GM18499 (cell line): ENCODE measurements around the gene TMEM240.
"Not testable (repeated sequence)": the region's sequence is repeated elsewhere in the genome, so short reads cannot be mapped to it uniquely, and the experiment has no call there.

ENCODE experiments used
- ATAC-seq: cut with Tn5 transposase; IDR thresholded peaks from one replicate; pipeline ENCODE4 v1.9.1; 2021; ENCODE audit warnings: moderate number of reproducible peaks; ENCODE audit not compliant: insufficient read depth, unreplicated experiment

The TMEM240 gene

DNA sequence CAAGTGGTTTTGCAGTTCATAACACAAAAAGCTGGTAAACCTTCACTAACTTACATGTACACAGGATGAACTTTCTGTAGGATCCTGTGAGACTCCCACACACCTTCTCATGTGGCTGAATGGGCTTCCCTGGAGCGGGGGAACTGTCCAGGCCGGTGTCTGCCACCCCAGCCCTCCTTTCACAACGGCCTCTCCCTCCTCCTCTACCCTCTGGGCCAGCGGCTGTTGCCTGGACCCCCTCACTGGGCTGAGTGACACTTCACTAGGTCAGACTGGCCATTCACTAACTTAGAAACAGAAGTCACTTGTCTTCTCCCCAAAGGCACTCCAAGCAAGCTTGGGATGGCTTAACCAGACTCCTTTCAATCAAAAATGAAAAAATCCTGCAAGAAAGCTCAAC, 18.2 kb upstream of the TMEM240 start:
- ATAC-seq = no peak

DNA sequence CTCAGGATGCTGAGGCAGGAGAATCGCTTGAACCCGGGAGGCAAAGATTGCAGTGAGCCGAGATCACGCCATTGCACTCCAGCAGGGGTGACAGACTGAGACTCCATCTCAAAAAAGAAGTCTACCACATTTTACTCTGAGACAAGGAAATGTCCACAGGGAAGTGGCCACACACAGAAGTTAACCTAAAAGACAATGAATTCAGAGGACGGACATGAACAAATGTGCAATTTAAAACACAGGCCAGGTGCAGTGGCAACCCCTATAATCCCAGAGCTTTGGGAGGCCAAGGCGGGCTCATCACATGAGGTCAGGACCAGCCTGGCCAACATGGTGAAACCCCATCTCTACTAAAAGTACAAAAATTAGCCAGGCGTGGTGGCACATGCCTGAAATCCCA, 17.3 kb upstream of the TMEM240 start:
- ATAC-seq = not testable (repeated sequence)

DNA sequence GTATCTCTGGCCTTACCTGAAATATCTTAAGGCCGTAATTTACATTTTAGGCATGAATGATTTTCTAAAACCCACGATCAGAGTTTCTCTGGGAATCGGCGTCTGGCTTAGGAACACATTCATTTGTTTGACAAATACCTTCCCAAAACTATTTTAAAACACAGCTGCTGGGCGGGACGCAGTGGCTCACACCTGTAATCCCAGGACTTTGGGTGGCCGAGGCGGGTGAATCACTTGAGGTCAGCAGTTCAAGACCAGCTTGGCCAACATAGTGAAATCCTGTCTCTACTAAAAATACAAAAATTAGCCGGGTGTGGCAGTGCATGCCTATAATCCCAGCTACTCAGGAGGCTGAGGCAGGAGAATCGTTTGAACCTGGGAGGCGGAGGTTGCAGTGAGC, 16.5 kb upstream of the TMEM240 start:
- not testable (repeated sequence) for ATAC-seq

DNA sequence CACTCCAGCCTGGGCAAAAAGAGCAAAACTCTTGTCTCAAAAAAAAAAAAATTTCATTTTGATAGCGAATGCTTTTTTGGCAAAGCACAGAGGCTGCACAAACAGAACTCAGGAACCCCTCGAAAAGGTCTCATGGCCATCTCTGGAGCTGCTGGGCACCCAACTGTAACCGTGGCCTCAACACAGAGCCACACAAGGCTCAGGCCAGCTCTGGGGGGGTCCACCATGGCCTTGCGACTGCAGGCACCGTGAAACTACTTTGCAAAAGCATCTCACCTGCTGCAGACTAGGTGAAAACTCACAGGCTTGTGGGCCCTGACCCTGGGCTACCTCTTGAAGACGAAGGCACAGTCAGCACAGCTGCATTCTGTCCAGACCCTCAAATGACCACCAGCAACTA, 16.1 kb upstream of the TMEM240 start:
- no peak for ATAC-seq

DNA sequence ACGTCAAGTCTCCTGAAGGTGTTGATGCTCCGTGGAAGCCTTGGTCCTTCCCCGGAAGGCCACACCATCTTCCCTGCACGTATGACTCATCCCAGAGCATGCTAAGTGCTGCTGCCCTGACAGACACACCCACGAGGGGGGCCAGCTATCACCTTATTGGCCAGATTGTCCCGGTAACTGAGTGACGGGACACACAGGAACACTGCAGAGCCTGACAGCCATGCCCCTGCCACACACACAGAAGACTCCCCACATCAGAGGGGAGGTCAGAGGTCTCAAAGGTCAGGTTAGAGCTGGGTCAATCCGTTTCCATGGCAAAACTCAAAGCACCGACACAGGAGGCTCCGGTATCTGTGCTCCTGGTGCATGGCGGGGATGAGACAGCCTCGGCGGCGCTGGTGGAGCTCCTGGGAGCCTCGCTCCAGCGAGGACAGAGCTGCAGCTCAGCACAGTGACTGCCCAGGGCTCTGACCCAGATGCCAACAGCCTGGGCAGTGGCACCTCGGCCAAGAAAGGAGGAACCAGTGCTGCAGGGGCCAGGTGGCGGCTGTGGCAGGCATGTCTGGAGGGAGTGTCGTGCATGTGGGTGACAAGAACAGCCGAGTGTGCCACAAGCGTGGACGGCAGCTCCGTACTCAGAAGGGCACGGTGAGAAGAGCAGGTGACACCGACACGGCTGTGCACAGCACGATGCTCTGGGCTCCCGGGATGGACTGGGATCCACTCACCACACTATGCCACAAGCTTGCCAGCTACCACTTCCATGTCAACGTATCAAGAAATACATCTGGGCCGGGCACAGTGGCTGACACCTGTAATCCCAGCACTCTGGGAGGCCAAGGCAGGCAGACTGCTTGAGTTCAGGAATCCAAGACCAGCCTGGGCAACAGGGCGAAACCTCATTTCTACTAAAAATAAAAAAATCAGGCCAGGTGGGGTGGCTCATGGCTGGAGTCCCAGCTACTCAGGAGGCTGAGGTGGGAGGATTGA, 14.8 kb upstream of the TMEM240 start:
- no peak for ATAC-seq

DNA sequence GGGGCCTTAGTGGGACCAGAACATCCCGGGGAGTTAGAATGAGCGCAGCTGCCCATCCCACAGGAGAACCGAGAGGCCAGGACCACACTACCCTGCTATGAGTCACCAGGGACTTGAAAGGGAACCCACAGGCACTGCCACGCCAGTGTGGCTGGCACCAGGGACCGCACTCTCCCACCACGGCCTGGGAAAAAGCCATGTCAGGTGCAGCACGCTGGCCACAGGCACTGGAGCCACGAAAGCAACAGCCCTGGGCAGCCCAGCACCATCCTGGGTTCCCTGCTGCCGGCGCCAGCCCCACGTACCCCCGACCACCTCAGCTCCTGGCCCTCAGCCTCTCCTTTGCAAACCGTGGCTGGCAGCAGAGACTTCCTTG, 14.1 kb upstream of the TMEM240 start:
- no peak for ATAC-seq

DNA sequence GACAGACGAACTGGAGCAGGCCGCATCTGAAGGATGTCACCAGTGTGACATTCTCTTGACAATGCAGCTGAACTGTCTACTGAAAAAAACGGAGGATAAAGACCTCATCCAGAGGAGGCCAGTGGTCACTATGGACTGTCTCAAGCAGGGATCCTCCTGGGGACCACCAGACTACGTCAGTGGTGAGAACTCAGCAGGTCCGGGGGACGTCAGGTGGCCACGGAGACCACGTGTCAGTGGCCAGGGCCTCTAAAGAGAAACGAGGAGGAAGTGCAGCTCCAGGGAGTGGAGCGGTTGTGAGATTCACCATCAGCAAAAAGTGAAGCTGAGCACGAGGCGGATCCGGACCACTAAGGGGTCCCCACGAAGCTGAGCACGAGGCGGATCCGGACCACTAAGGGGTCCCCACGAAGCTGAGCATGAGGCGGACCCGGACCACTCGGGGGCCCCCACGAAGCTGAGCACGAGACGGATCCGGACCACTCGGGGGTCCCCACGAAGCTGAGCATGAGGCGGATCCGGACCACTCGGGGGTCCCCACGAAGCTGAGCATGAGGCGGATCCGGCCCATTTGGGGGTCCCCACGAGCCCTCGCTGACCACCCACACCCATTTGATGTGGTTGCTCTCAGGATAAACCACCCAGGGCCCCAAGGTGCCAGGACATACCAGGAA, 13.5 kb upstream of the TMEM240 start:
- ATAC-seq = no peak

DNA sequence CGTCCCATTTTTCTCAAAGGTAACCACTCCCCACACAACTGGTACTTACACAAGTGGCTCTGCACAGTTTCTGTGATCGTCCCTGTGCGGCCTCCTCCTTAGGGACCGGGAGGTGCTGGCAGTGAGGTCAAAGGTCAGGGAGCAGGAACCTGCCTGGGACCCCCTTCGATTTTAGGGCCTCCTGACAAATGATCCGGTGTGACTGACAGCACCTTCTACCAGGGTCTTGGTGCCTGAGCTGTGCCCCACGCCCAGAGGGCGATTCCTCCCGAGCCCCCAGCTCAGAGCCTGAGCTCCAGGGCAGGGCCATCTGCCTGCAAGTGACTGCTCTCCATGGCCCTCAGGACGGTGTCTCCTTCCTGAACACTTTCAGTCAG, 11.8 kb upstream of the TMEM240 start:
- no peak for ATAC-seq

DNA sequence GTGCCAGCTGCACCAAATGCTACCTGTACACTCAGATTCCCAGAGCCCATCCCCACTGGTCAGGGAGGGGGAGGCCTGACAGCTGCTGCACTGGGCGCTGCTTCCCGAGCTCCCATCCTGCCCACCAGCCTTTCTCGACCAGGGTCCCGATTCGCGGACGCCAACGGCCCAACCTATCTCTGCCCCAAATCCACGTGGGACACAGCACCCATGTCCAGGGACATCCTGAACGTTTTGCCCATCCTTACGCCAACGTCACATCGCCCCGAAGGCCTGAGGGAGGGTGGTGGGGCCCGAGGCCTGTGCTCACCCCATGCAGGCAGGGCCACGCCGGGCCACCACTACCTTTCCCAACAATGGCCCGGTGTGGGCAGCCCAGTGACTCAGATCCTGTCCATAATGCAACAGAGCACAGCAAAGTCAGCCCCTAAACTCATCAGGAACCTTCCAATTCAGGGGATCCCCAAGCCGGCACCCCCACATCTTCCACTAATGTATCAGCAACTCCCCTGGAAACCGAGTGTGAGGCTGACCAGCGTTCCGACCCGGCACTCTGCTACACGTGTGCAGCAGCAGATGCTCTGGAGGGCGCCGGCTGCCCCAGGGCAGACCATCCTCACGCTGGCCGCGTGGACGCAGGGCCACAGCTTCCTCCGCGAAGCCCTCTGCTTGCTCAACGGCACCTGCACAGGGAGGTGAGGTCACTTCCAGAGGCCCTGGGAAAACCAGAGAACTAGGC, 11.3 kb upstream of the TMEM240 start:
- no peak for ATAC-seq

DNA sequence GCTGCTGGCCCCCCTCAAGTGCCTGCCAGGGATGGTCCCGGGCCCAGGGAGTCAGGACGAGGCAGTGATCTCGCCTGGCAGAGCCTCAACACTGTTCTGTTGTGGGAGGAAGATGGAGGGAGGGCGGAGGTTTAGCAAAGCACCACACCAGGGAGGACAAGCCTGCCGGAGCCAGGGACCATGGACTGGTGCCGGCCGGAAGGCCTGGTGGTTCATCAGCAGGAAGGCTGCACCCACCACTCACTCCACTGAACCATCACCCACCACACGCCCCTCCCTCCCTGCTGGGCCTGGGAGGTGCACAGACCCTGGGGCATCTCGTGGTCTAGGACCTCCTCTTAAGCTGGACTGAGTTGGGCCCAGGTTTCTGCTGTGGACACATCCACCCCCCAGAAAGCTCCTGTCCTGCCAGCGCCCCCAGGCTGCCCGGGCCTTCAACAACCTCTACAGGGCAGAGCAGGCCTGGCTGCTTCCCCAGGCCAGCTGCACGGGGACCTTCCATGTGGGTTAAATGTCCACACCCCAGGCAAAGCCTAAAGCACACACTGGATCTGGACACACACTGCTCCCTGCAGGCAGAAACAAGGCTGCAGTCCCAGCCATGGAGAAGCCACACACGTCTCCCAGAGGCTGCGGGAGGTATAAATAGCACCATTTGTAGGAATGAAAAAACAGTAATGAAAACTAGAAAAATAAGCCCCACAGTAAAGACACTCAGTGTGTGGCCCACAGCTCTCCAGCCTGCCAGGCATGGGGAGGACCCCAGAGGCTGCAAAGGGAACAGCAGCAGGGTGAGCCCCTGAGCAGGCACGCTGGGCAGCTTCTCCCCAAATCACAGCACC, 10.4 kb upstream of the TMEM240 start:
- no peak for ATAC-seq

DNA sequence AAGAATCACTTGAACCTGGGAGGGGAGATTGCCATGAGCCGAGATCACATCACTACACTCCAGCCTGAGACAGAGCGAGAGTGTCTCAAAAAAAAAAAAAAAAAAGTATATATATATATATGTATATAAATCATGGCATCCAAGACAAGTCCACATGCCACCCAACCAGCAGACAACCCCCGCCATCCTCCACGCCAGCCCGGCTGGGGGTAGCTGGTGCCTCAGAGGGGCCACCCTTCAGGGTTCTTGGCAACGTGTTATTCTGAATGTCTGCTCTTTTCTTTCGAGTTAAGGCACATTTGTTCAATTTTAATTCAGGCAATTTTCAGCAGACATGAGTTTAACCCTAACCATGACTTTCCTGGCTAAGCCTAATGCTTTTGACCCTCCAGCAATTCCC, 9.7 kb upstream of the TMEM240 start:
- ATAC-seq = no peak

DNA sequence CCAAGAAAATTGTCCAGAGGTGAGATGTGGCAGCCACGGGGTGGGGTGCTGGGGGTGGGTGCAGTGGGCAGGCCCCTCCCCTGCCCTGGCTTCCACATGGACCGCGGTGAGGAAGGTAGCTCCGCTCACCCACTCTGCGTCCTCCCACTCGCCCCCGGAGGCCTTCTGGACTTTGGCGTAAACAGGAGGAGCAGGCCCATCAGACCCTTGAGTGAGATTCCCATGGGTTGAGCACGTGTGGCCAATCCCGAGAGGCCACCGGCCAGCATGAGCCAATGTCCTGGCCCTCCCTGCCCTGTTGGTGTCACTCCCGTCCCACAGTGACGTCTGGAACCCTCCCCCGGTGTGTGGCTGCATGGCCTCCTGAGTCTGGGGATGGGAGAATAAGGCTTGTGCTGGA, 8.2 kb upstream of the TMEM240 start:
- ATAC-seq = no peak

DNA sequence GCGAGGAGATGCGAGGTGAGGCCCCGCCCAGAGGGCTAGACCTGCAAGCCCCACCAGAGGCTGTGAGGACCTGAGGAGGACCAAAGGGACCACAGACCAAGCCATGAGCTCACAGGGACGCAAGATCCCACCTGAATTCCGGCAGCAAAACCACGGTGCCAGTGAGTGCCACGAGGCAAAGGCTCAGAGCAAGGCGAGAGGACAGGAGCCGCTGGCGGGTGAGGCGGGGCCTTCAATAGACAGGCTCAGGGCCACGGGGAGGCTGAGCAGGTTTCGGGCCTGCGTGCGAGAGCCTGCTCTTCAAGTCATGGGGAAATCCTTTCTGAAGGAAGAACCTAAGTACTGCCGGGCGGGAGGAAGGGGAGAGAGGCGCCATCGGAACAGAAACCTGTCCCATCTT, 7.1 kb upstream of the TMEM240 start:
- ATAC-seq = no peak

DNA sequence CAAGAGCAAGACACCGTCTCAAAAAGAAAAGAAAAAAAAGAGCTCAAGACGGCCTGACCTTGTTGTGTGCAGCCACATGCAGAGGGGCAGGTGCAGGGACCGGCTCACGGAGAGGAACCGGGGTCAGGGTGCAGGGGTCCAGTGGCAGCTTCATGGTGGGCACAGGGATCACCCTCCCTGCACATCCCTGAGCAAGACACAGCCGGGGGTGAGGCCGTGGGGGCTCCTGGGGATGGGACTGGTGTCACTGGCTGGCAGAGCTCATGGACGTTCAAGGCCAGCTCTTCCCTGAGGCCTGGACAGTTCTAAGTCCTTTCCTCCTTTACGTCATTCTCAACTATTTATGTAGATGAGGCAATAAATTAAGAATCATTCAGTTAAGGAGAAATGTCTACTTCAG, 6.6 kb upstream of the TMEM240 start:
- no peak for ATAC-seq

DNA sequence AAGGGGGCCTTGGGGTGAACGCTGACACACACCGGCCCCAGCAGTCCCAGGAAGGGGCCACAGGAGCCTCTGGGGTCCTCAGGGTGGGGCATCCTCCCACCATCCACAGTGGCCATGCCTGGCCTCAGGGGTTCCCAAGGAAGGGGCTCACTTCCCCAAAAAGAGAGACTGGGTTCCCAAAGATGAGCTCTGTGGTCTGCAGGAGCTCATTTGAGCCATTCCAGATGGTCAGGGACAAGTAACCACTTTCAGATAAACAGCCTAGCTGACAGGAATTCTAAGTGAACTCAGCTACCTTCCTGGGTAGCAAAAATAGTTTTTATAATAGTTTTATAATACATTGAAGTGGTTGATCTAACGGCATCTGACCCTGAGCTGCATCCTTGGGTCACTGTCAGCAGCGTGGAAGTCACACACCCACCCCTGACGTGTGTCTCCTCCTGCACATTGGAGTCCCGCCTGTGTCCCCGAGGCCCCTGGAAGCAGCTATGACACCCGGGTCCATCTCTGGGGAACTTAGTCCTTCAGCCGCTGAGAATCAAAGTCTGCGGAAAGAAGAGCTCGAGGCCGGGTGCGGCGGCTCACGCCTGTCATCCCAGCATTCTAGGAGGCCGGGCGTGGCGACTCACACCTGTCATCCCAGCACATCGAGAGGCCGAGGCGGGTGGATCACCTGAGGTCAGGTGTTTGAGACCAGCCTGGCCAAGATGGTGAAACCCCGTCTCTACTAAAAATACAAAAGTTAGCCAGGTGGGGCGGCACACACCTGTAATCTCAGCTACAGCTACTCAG, 5.7 kb upstream of the TMEM240 start:
- ATAC-seq = no peak

DNA sequence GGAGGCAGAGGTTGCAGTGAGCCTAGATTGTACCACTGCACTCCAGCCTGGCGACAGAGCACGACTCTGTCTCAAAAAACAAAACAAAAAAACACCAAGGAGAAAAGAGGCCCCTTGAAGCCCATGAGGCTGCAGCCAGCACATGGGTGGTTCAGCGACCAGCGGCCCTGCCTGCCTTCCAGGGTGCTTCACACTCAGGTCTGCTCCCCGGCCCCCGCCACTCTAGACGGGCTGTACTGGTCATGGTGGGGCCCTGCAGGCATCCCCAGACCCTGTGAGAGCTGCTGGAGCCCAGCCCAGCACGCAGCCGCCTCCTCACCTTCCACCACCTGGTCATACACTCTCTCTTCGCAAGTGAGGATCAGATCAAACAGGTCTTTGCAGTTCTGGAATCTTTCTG, 4.1 kb upstream of the TMEM240 start:
- no peak for ATAC-seq

DNA sequence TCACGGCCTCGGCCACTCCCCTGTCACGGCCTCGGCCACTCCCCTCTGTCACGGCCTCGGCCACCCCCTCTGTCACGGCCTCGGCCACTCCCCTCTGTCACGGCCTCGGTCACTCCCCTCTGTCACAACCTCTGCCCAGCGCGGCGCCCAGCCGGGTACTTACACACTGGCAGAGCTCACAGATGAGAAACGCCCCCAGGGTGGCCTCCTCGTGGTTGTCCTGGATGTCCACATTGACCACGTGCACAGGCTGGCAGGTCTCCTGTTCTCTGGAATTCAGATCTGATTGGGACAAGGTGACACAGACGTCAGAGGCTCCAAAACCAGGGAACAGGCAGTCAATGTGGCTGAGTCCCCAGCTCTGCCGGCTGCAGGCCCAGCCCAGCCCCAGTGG, 3.3 kb upstream of the TMEM240 start:
- no peak for ATAC-seq

DNA sequence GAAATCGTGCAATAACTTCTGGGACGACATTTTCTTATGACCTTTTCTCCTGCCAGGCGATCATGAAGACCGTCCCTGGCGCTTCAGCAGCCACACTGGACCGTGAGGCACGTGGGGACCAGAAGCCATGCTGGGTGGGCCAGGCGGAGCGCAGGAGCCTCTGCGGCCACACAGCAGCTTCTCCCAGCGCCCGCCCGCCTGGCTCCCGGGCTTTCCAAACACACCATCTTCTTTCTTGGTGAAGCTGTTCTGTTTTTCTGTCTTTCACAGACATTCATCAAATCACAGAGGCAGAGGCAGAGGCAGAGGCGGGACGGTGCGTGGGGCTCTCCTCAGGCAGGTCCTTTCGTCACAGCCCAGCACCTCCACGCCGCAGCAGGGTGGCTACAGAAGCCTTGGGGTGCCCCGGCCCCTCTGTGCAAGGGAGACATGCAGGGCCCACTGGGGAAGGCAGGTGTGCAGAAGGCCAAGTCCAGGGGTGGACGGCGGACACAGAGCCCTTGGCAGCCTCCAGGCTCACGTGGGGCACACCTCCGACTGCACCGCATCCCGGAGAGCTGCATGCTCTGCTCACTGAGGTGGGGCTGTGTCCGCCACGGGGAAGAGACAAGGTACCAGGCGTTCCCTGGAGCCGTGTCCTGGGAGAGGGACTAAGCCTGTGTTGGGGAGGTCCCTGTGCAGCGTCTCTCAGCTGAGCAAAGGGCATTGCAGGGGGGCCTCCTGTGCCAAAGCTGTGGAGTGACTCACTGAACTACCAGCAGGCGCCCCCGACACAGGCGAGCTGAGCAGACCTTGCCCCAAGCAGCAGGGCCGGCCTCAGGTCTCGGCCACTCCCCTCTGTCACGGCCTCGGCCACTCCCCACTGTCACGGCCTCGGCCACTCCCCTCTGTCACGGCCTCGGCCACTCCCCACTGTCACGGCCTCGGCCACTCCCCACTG, 2.6 kb upstream of the TMEM240 start:
- no peak for ATAC-seq
